GM19193 (cell line): ENCODE results near the gene DPYD.

ENCODE experiments used
- POLR2A ChIP-seq: IDR thresholded peaks from 4 replicates; pipeline ENCODE4 v1.6.1; 2011; ENCODE audit not compliant: insufficient read depth, insufficient read length; ENCODE audit errors: extremely low read depth

The DPYD gene

DNA sequence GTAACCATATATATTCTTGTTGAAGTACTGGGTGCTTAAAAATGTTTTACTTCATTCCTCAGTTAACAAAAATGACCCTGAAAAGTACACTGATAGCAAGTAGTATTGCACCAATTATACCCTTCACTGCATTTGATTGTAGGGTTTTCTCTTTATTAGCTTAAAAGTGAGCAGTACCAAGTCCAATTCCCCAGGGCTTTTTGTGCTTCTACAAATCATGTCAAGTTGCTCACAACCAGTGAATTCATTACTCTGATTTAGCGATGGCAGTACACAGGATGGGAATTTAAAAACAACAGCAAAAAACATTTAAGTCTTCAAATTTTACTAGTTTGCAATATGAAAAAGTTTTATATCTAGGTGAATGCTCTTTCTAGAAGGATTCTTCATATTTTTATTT is 762.8 kb downstream of the DPYD start:
- no peak for TF ChIP-seq POLR2A

DNA sequence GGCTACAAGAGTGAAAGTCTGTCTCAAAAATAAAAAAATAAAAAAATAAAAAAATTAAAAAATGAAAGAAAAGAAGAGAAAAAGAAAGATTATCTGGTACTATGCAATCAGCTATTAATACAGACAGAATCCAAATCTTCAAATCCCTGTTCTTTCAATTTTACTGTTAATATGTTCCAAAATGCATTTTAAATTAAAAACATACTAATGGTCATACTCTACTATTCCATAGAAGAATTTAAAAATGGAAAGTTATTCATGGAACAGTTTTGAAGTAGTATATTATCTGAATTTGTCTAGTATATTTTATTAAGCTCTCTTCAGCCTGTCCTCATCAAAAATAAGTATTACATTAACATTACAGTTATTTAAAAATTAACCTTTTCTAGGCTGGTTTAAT is 769.2 kb downstream of the DPYD start:
- TF ChIP-seq POLR2A = no peak

DNA sequence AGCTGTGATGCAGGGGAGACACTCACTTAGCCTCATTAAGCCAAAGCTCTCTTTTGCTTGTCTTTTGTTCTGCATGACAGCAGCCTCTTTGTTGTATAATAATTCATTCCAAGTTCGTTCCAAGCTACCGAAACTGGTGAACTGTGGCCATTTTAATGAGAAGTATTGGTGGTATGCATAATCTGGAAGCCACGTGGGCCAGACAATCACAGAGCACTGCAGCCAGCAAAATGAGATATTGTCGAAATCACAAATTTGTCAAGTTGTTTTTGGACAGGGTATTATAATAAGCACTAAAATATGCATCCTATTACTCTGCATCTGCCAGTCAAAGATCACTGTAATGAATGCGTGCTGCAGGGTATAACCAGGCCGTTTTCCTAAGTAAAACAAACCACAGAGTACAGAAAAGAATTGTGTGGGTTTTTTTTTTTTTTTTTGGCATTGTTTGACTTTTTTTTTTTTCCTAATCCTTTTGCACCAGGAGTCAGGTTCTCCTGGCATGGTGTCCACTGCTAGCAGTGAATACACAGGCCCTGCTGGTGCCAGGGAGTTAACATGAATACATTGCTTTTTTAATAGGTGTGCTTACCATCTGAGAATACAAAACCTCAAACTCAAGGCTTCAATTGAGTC is 775.4 kb downstream of the DPYD start:
- TF ChIP-seq POLR2A = no peak

DNA sequence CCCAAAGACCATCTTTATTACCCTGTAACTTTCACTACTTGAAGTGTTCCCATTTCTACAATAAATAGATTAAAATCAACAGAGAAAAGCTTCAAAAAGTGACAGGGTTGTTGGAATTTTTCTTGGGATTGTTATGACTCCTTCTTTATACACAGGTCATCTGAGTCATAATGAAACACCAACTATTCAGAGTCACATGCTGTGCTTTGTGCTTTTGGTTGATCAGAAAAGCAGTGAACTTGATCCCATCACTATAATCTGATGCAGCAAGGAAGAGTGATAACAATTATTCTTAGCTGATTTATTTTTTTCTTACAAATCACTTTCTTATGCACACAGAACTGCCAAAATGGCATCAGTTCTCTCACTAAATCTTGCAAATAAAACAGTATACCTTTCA is 776.3 kb downstream of the DPYD start:
- TF ChIP-seq POLR2A = no peak

DNA sequence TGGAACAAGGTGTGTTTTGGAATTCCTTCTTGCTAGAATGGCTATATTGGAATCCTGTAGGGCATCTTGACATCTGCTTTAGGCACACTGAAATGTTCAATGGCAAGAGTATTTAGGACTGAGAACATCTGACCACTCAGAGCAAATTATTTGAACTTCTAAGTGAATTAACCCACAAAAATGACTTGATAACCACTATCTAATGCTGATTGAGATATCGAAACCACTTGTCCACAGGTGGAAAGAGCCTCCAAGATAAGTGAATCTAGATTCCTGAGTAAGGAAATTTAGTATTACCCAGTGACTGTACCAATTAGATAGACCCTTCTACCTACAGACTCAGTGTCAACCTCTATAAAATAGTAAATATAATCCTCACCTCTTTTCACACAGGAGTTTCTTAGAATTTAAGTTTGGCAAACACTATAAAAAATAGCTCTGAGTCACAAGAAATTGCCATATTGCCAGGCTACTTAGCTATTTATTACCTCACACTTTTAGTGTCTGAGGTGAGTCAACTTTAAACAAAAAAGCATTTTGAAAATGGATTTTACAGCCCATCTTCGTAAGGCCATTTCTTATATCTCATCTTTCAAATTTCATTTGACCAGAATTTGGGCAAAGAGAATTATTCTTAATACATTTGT is 777.5 kb downstream of the DPYD start:
- TF ChIP-seq POLR2A = no peak

- no peak for TF ChIP-seq POLR2A
Measured at GRCh38 chr1:97140611-97141010, 780.2 kb downstream of the DPYD start.

DNA sequence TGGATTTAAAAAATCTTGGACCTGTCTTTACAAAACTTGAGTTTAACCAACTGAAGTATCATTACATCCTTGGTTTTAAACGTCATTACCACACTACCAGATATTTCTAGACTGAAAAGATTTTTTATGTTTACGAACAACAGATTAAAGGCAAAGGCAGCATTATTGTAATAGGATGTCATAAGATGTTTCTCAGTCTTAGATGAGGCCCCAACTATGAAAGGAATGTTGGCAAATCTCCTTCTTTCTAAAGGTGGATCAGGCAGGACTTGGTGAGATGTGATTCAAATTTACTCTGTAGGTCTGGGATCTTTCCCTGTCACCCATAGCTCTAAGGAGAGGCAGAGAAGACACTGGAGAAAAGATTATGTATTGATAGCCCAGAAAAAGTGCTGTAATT is 781.3 kb downstream of the DPYD start:
- no peak for TF ChIP-seq POLR2A

DNA sequence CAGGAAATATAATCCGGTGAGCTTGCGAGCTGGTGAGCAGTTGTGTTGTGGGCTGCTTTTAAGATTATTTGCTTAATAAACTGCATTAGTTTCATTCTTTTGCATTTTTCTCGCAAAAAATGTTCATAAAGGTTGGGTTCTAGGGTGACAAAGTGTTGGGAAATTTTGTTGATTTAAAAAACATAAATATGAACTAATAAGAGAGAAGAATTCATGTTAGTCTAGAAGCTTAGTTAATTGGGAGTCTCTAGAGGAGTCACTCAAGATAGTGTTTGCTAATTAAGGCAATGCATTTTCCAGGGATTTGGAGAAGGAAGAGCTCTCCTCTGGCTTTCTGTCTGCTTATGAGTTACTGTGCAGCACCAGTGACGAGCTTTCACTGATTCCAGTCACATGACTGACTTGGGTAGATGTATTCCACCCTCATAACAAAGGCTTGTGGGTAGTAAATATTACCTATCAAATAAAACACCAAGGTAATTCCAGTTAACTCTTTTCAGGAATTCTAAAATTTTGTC is 782.3 kb downstream of the DPYD start:
- TF ChIP-seq POLR2A = no peak

DNA sequence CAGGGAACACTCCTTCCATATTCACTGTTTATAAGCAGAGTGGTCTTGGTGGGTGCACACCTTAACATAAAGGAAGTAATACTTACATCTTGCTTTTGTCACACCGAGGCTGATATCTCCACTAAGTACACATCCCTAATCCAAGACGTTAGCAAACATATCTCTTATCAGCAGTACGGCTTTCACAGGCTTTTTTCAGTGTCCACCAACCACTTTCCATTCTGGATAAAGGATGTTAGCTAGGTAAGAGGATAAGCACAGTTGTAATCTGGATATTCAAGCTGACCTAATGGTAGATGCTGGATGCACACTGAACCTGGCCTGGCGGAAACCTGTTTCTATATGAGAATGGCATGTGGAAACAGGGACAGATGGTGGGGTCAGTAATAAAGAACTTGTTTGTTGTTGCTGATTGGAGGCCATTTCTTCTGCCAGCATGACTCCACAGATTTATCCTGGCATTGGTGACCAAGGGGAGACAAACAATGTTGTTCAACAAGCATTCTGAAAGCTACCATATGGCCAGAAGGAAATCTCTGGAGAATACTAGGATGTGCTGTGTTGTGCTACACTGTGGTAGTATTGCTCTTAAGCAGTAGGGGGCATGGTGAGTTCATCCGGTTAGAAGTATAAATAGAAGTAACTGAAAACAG is 782.8 kb downstream of the DPYD start:
- no peak for TF ChIP-seq POLR2A

GRCh38 chr1:97136996-97137395 is 783.8 kb downstream of the DPYD start:
- TF ChIP-seq POLR2A = no peak

DNA sequence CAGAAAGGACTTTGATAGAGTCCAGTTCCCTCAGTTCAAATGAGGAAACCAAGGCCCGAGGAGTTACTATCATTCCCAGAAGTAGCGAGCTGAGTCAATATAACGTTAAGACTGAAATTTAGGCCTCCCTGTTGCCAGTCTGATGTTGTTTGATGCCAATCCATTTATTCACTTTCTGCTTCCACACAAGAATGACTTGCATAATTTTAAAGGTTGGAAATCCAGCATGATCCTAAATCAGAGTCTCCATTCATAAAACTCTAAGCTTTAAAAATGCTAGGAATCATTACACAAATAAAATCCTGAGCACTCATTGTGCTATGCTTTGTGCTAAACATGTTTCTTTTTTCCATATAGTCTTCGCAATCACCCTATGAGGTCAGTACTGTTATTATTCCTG is 784.9 kb downstream of the DPYD start:
- TF ChIP-seq POLR2A = no peak

- TF ChIP-seq POLR2A = no peak
Measured at GRCh38 chr1:97128426-97128825, 792.4 kb downstream of the DPYD start.

DNA sequence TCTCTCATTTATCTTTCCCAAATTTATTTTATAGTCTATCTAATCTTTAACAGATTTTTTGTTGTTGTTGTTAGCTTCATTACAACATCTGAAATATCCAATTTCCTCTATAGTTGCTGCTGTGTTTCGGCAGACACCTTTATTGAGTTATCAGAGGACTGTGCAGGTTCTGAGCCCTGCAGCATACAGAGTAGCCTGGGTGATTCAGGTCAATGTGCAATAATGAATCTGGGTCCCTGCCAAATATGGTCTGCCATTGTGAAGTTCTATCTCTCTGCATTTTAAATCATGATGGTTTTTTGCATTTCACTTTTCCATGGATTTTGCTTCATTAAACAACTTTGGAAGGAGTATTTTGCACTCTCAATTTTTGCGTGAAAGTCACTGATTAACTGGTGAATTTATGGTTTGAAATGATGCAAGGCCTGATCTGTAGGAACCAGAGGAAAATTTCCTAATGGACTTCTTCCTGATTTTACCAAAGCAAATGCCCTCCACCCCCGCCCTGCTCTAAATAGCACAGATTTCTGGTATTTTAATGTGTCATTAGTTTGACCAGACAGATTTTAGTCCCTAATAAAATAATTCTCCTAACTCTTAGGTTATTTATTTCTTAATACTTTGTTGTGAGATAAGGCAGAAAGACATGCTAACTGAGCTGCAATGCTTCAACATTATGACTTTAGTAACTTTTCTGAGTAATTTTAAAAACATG is 797.0 kb downstream of the DPYD start:
- no peak for TF ChIP-seq POLR2A

DNA sequence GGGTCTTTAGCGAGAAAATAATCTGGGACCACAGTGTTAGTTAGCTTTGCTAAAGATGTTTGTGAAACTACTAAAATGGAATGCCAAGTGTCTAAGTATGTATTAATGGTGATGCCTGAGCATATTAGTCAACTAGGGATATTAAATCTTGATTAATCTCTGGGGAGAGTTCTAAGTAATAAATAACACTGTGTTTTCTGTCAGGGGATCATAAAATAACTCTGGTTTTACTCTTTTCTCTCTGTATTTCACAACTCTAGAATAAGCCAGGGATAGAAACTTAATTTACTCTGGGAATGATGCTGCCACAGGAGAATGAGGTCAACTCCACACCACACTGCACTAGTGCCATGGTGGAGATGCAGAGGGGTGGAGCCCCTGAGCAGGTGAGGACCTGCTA is 800.0 kb downstream of the DPYD start:
- TF ChIP-seq POLR2A = no peak
